ELR (cell line): ENCODE data around the gene LMNA.
A peak's percentile ranks its signal among the peaks of the same experiment; 100 is the strongest.
"Not testable (repeated sequence)": the region's sequence is repeated elsewhere in the genome, so short reads cannot be mapped to it uniquely, and the experiment has no call there.

Experiments
- DNase-seq: peaks from one replicate; pipeline ENCODE4 v3.0.0-alpha.2; 2015; ENCODE audit warnings: low read depth

Gene LMNA

GRCh38 chr1:156164125-156164831 is 49.8 kb downstream of the LMNA start:
- DNase-seq, result no peak

GRCh38 chr1:156165083-156165482 is 50.6 kb downstream of the LMNA start:
- DNase-seq, result peak; percentile 28

GRCh38 chr1:156167536-156167935 is 53.0 kb downstream of the LMNA start:
- no peak for DNase-seq

GRCh38 chr1:156172696-156173470 is 58.4 kb downstream of the LMNA start:
- no peak for DNase-seq

- no peak for DNase-seq
Measured at GRCh38 chr1:156176610-156177210, 62.2 kb downstream of the LMNA start.

- DNase-seq, result no peak
Measured at GRCh38 chr1:156177919-156178654, 63.6 kb downstream of the LMNA start.

GRCh38 chr1:156180471-156180870 is 66.0 kb downstream of the LMNA start:
- DNase-seq, result no peak

- DNase-seq, result not testable (repeated sequence)
Measured at GRCh38 chr1:156181391-156181924, 66.9 kb downstream of the LMNA start.

- DNase-seq, result not testable (repeated sequence)
Measured at GRCh38 chr1:156182010-156182779, 67.7 kb downstream of the LMNA start.

- not testable (repeated sequence) for DNase-seq
Measured at GRCh38 chr1:156186347-156187177, 72.1 kb downstream of the LMNA start.
